ENCODE data around the gene HSPA4. TPM values are rescaled to one million over a fixed set of nuclear protein-coding genes. Genes with fewer than 3 reads are reported as not detected.

Gene HSPA4
- total and polyA plus RNA-seq, 2 experiments from 2014 or later, result 57.1 to 79.7 TPM

GRCh38 chr5:133117912-133118445 lies 66.2 kb downstream of the HSPA4 start:
- Histone ChIP-seq H3K36me3 (no peaks in the 10 kb centered on the region), H3K27ac (no peak overlapping the region), H3K9me3 (ENCODE audit: low read depth) (no peaks in the 10 kb centered on the region), H3K4me1 (ENCODE audit: low read depth) (no peaks in the 10 kb centered on the region), H3K27me3 (no peaks in the 10 kb centered on the region), H3K4me3 (no peak overlapping the region)
- DNase-seq (ENCODE audit: low read depth in 1 of 2, low spot score in 1 of 2), result no peak
- no peak for TF ChIP-seq CTCF (IDR thresholded peaks at IDR 0.05; ENCODE audit: low read depth, low read length)

- H3K27ac ChIP-seq, result no peak overlapping the region
These were observed 66.9 kb downstream of the HSPA4 start for GRCh38 chr5:133118741-133119140.

GRCh38 chr5:133119233-133119711 lies 67.5 kb downstream of the HSPA4 start:
- no peaks in the 10 kb centered on the region for H3K4me1 ChIP-seq (ENCODE audit: low read depth)
- no peaks in the 10 kb centered on the region for H3K36me3 ChIP-seq
- no peaks in the 10 kb centered on the region for H3K27me3 ChIP-seq
- H3K9me3 ChIP-seq (ENCODE audit: low read depth), result no peaks in the 10 kb centered on the region
- DNase-seq (ENCODE audit: low read depth in 1 of 2, low spot score in 1 of 2), result no peak
- no peak overlapping the region for H3K4me3 ChIP-seq
- no peak overlapping the region for H3K27ac ChIP-seq
- TF ChIP-seq CTCF (IDR thresholded peaks at IDR 0.05; ENCODE audit: low read depth, low read length), result no peak

More at GRCh38 chr5:133118741-133119140, 66.9 kb downstream of the HSPA4 start:
- Histone ChIP-seq H3K36me3 (no peaks in the 10 kb centered on the region), H3K4me3 (no peak overlapping the region), H3K9me3 (ENCODE audit: low read depth) (no peaks in the 10 kb centered on the region), H3K4me1 (ENCODE audit: low read depth) (no peaks in the 10 kb centered on the region), H3K27me3 (no peaks in the 10 kb centered on the region)
- no peak for DNase-seq (ENCODE audit: low read depth in 1 of 2, low spot score in 1 of 2)
- TF ChIP-seq CTCF (IDR thresholded peaks at IDR 0.05; ENCODE audit: low read depth, low read length), result no peak

GRCh38 chr5:133120156-133120750 lies 68.4 kb downstream of the HSPA4 start:
- Histone ChIP-seq H3K27me3 (no peaks in the 10 kb centered on the region), H3K4me3 (no peak overlapping the region), H3K4me1 (ENCODE audit: low read depth) (no peaks in the 10 kb centered on the region), H3K36me3 (no peaks in the 10 kb centered on the region), H3K9me3 (ENCODE audit: low read depth) (no peaks in the 10 kb centered on the region), H3K27ac (no peak overlapping the region)
- no peak for DNase-seq (ENCODE audit: low read depth in 1 of 2, low spot score in 1 of 2)
- TF ChIP-seq CTCF (IDR thresholded peaks at IDR 0.05; ENCODE audit: low read depth, low read length), result no peak

- Histone ChIP-seq H3K36me3 (no peaks in the 10 kb centered on the region), H3K9me3 (ENCODE audit: low read depth) (no peaks in the 10 kb centered on the region), H3K4me1 (ENCODE audit: low read depth) (no peaks in the 10 kb centered on the region), H3K4me3 (no peak overlapping the region), H3K27me3 (no peaks in the 10 kb centered on the region), H3K27ac (no peak overlapping the region)
- TF ChIP-seq CTCF (IDR thresholded peaks at IDR 0.05; ENCODE audit: low read depth, low read length), result no peak
- no peak for DNase-seq (ENCODE audit: low read depth in 1 of 2, low spot score in 1 of 2)
These were observed 69.3 kb downstream of the HSPA4 start for GRCh38 chr5:133121080-133121479.

All from cardiac muscle cell (in vitro differentiated cells and primary cell).